GM18867 (cell line): Measurements from ENCODE around the gene HOXD9.

ENCODE experiments used
- ATAC-seq: cut with Tn5 transposase; IDR thresholded peaks from one replicate; pipeline ENCODE4 v1.9.1; 2021; ENCODE audit warnings: mild to moderate bottlenecking, moderate library complexity; ENCODE audit not compliant: unreplicated experiment

HOXD9 gene

GRCh38 chr2:176137252-176137580 is 14.7 kb downstream of the HOXD9 start:
- no peak for ATAC-seq

- ATAC-seq = no peak
Measured at GRCh38 chr2:176137906-176138305, 15.4 kb downstream of the HOXD9 start.

- no peak for ATAC-seq
Measured at GRCh38 chr2:176138526-176138922, 16.0 kb downstream of the HOXD9 start.

- no peak for ATAC-seq
Measured at GRCh38 chr2:176138923-176139660, 16.6 kb downstream of the HOXD9 start.

- ATAC-seq = no peak
Measured at GRCh38 chr2:176139661-176140512, 17.4 kb downstream of the HOXD9 start.

- peak; percentile 95 for ATAC-seq
Measured at GRCh38 chr2:176140513-176141317, 18.2 kb downstream of the HOXD9 start.

- no peak for ATAC-seq
Measured at GRCh38 chr2:176142281-176142680, 19.8 kb downstream of the HOXD9 start.

GRCh38 chr2:176145085-176145969 is 22.8 kb downstream of the HOXD9 start:
- ATAC-seq = no peak

- no peak for ATAC-seq
Measured at GRCh38 chr2:176146101-176146500, 23.6 kb downstream of the HOXD9 start.

- no peak for ATAC-seq
Measured at GRCh38 chr2:176146645-176147044, 24.1 kb downstream of the HOXD9 start.

- ATAC-seq = no peak
Measured at GRCh38 chr2:176147210-176147799, 24.8 kb downstream of the HOXD9 start.

GRCh38 chr2:176147800-176148496 is 25.4 kb downstream of the HOXD9 start:
- no peak for ATAC-seq

- no peak for ATAC-seq
Measured at GRCh38 chr2:176148751-176149421, 26.4 kb downstream of the HOXD9 start.

GRCh38 chr2:176149481-176149938 is 27.0 kb downstream of the HOXD9 start:
- ATAC-seq = no peak

GRCh38 chr2:176149939-176150583 is 27.5 kb downstream of the HOXD9 start:
- ATAC-seq = no peak

GRCh38 chr2:176150584-176151441 is 28.3 kb downstream of the HOXD9 start:
- no peak for ATAC-seq
